ENCODE measurements around the gene VAV2. TPM values are rescaled to one million over a fixed set of nuclear protein-coding genes. Genes with fewer than 3 reads are reported as not detected.

VAV2 gene
- total RNA-seq, 2 donors from 2014 or later = 3.4 to 6.0 TPM

- H3K9me3 ChIP-seq = no peaks in the 10 kb centered on the region
- peaks cover 0 to 19% of the 10 kb centered on the region in 2 donors for H3K4me1 ChIP-seq
- TF ChIP-seq, protein P1, sequence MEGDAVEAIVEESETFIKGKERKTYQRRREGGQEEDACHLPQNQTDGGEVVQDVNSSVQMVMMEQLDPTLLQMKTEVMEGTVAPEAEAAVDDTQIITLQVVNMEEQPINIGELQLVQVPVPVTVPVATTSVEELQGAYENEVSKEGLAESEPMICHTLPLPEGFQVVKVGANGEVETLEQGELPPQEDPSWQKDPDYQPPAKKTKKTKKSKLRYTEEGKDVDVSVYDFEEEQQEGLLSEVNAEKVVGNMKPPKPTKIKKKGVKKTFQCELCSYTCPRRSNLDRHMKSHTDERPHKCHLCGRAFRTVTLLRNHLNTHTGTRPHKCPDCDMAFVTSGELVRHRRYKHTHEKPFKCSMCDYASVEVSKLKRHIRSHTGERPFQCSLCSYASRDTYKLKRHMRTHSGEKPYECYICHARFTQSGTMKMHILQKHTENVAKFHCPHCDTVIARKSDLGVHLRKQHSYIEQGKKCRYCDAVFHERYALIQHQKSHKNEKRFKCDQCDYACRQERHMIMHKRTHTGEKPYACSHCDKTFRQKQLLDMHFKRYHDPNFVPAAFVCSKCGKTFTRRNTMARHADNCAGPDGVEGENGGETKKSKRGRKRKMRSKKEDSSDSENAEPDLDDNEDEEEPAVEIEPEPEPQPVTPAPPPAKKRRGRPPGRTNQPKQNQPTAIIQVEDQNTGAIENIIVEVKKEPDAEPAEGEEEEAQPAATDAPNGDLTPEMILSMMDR (IDR thresholded peaks at IDR 0.05) = no peak
- no peaks in the 10 kb centered on the region for H3K36me3 ChIP-seq
- no peak overlapping the region for H3K4me3 ChIP-seq
- H3K27me3 ChIP-seq = no peaks in the 10 kb centered on the region
- DNase-seq (ENCODE audit: low spot score) = no peak
- no peak overlapping the region for H3K27ac ChIP-seq
These were observed 45.2 kb downstream of the VAV2 start for GRCh38 chr9:133946840-133947486.

DNA sequence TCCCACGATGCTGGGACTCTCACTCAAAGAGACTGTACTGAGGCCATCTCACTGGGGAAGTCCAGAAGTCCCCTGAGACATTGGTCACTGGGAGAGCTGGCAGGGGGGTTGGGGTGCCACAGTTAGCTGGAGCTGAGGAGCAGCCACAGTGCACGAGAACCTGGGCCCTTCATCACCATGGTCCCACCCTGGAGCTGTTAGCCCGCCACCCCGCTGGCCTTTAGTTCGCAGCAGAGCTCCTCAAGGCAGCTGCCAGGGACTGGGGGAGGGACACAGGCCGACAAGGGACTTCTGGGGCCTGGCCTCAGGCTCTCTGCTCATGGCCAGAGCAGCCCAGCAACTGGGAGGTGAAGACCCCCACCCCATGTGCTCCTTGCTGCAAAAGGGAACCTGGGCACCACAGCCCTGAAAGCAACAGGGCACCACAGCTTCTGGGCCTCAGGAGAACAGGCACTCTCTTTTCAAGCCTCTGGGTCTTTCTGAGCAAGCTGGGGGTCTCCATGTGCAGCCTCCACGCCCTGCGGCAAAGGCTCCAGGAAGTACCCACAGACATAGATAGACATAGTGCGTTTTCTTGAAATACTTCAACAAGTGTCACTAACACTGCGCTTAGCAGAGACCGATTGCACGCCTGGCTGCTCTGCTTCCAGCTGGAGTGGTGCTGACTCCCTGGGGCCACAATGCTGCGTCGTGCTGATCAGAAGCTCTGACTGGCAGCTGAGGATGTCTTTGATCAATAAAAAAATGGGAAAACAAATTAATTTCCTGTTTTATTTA, 46.0 kb downstream of the VAV2 start:
- TF ChIP-seq, protein P1 (IDR thresholded peaks at IDR 0.05) = no peak
- Histone ChIP-seq H3K27ac (no peak overlapping the region), H3K36me3 (no peaks in the 10 kb centered on the region), H3K27me3 (no peaks in the 10 kb centered on the region), H3K4me1 (peaks cover 0 to 14% of the 10 kb centered on the region in 2 donors), H3K9me3 (no peaks in the 10 kb centered on the region), H3K4me3 (no peak overlapping the region)
- DNase-seq (ENCODE audit: low spot score) = no peak

DNA sequence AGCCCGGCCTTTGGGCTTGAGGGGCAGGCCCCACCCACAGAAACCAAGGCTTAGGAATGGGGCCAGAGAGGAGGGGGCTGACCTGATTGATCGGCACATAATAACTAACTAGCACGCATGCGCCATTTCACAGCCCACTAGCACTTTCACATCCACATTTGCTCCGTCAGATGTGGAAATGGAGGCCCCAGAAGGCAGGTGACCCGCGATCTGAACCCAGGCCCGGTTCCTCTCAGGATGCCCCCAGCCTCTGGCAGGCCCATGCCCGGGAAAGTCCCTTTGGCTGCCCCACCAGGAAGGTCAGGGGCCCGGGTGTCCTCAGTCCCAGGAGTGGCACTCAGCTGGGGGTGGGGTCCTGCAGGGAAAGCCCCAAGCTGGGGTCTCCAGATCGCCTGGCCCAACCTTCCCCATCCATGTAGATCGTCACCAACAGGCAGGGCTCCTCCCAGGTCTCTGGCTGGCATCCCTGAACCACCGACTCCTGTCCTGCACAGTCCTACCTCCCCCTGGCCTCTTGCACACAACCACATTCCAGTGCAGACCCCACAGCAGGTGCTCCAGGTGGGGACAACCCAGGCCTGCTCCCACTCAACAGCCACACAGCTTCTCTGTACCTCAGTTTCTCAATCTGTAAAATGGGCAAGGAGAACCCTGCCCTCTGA, 46.7 kb downstream of the VAV2 start:
- no peak overlapping the region for H3K27ac ChIP-seq
- DNase-seq (ENCODE audit: low spot score) = no peak
- H3K36me3 ChIP-seq = no peaks in the 10 kb centered on the region

GRCh38 chr9:133944746-133945135, 47.4 kb downstream of the VAV2 start:
- Histone ChIP-seq H3K9me3 (no peaks in the 10 kb centered on the region), H3K36me3 (no peaks in the 10 kb centered on the region), H3K27ac (no peak overlapping the region), H3K4me1 (peaks cover 0 to 11% of the 10 kb centered on the region in 2 donors), H3K4me3 (no peak overlapping the region), H3K27me3 (no peaks in the 10 kb centered on the region)
- TF ChIP-seq, protein P1 (IDR thresholded peaks at IDR 0.05) = no peak
- DNase-seq (ENCODE audit: low spot score) = peak; percentile 81

More for the DNA sequence above, 46.7 kb downstream of the VAV2 start:
- Histone ChIP-seq H3K9me3 (no peaks in the 10 kb centered on the region), H3K27me3 (no peaks in the 10 kb centered on the region), H3K4me3 (no peak overlapping the region), H3K4me1 (peaks cover 0 to 11% of the 10 kb centered on the region in 2 donors)
- TF ChIP-seq, protein P1 (IDR thresholded peaks at IDR 0.05) = no peak

DNA sequence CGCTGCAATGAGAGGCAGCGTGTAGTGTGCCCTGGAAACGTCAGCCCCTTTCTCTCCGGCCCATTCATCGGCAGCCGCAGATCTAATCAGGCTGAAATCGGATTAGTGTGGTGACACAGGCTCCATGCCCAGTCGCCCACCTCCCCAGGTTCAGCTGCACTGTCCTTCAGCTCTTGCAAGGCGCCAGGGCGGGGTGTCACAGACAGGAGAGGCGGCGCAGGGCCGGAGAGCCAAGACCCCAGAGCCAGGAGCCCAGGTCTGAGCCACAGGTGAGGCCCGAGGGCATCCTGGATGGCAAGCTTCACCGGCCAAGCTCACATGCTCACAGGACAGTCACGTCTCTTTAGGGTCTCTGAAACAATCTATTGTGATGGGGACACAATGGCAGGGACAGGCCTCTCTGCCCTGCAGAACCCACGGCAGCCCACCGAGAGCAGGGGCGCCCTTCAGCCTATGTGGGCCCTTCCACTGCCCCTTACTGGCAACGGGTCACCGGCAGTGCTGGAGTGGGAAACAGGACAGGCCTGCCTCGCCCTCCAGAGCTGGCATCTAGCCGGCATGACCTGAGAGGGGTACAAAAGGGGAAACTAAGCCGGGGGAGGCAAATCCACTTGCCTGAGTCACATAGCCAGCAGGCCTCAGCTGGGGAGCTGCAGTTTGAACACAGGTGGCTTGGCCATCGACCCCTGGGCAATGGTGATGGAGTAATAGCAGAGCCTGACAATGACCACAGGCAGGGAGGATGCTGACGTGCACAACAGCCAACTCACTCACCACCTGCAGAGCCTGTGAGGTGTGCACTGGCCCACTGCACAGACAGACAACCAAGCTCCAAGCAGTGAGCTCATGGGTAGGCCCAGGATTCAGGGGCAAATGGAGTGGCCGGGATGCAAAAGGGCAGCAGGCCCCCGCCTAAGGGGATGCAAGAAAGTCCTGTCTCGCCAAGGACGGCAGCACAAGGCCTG, 48.1 kb downstream of the VAV2 start:
- Histone ChIP-seq H3K9me3 (no peaks in the 10 kb centered on the region), H3K27ac (no peak overlapping the region), H3K4me3 (no peak overlapping the region), H3K36me3 (no peaks in the 10 kb centered on the region), H3K4me1 (peaks cover 0 to 11% of the 10 kb centered on the region in 2 donors), H3K27me3 (no peaks in the 10 kb centered on the region)
- TF ChIP-seq, protein P1 (IDR thresholded peaks at IDR 0.05) = no peak
- no peak for DNase-seq (ENCODE audit: low spot score)
